Natural killer cell (primary cell): ENCODE measurements around the gene PILRB. TPM values are rescaled to one million over a fixed set of nuclear protein-coding genes. Genes with fewer than 3 reads are reported as not detected.
"Not testable (repeated sequence)": the region's sequence is repeated elsewhere in the genome, so short reads cannot be mapped to it uniquely, and the experiment has no call there.

Experiments used
- ATAC-seq, 3 donors: fragments of 150-1000 bp in 2 of 3; fragments of 200-7000 bp in 1 of 3; cut with Tn5 transposase; 1 replicate in 1 of 3; 2 replicates in 2 of 3; pipeline ENCODE4 v1.10.0; 2021; ENCODE audit warnings: mild to moderate bottlenecking in 2 of 3, moderate library complexity in 2 of 3
- DNase-seq, 2 donors: peaks; one replicate each; pipeline versions ENCODE4 v3.0.0 to v3.0.0-alpha.2; 2013 to 2021; ENCODE audit warnings: mixed read lengths in 1 of 2
- H3K27ac ChIP-seq: one replicate; pipeline ENCODE4 v1.5.1; 2013; ENCODE audit warnings: mild to moderate bottlenecking, low read length
- H3K27me3 ChIP-seq: one replicate; pipeline ENCODE4 v1.6.1; 2013; ENCODE audit warnings: low read length; ENCODE audit not compliant: control insufficient read depth, insufficient read depth
- H3K36me3 ChIP-seq: one replicate; pipeline ENCODE4 v1.6.1; 2013; ENCODE audit warnings: low read length; ENCODE audit not compliant: control insufficient read depth, insufficient read depth
- H3K4me1 ChIP-seq: one replicate; pipeline ENCODE4 v1.6.1; 2013; ENCODE audit warnings: low read length; ENCODE audit not compliant: control insufficient read depth, insufficient read depth
- H3K4me3 ChIP-seq: one replicate; pipeline ENCODE4 v1.5.1; 2013; ENCODE audit warnings: low read length
- H3K9me3 ChIP-seq: one replicate; pipeline ENCODE4 v1.6.1; 2013; ENCODE audit warnings: low read length; ENCODE audit not compliant: control insufficient read depth, insufficient read depth
- H3K27ac Mint-ChIP-seq, 2 donors: one replicate each; pipeline ENCODE4 v1.8.0; 2022; ENCODE audit warnings: mild to moderate bottlenecking in 2 of 2, mixed read lengths in 2 of 2, moderate library complexity in 1 of 2
- H3K27me3 Mint-ChIP-seq, 2 donors: one replicate each; pipeline ENCODE4 v1.8.0; 2022; ENCODE audit warnings: low read depth in 2 of 2, mixed read lengths in 2 of 2
- H3K36me3 Mint-ChIP-seq: one replicate; pipeline ENCODE4 v1.8.0; 2022; ENCODE audit warnings: mixed read lengths
- H3K4me1 Mint-ChIP-seq, 2 donors: one replicate each; pipeline ENCODE4 v1.8.0; 2022; ENCODE audit warnings: mixed read lengths in 2 of 2
- H3K4me3 Mint-ChIP-seq: one replicate; pipeline ENCODE4 v1.8.0; 2022; ENCODE audit warnings: mild to moderate bottlenecking, moderate library complexity, mixed read lengths
- H3K9me3 Mint-ChIP-seq, 2 donors: one replicate each; pipeline ENCODE4 v1.8.0; 2022; ENCODE audit warnings: mixed read lengths in 2 of 2
- CTCF ChIP-seq: fragments of 200-600 bp; IDR thresholded peaks from one replicate; pipeline ENCODE4 v1.8.0; 2022; ENCODE audit warnings: antibody characterized with exemption
- WGBS: methylation state at CpG from one replicate; pipeline ENCODE4 v1.1.7; 2013; ENCODE audit warnings: missing lambda C conversion rate; ENCODE audit not compliant: insufficient coverage; 5-methylcytosine and 5-hydroxymethylcytosine counted together
- intact Hi-C: fragments of 100-400 bp; cut with micrococcal nuclease; formaldehyde crosslinking; loops from one replicate; pipeline ENCODE4 v1.14.2; 2022
- total RNA-seq, 4 donors: library from RNA; stranded (reverse); fragments of 120-200 nt in 1 of 4; gene quantifications; one replicate each; pipeline versions ENCODE4 v1.2.3 to v1.2.4, GENCODE V29; 2013 to 2022

Gene PILRB
- total RNA-seq, 3 donors from 2014 or later (not counting 1 experiment from before 2014, with no cell fraction given) = 143 to 206 (median 157) TPM

- not testable (repeated sequence) for H3K27me3 ChIP-seq, H3K27me3 Mint-ChIP-seq, H3K9me3 Mint-ChIP-seq, H3K9me3 ChIP-seq, H3K36me3 Mint-ChIP-seq, H3K36me3 ChIP-seq, H3K4me1 ChIP-seq
- TF ChIP-seq CTCF = peak; percentile 27
- H3K4me1 Mint-ChIP-seq = peaks cover 5 to 14% of the 10 kb centered on the region in 2 donors
- intact Hi-C loops = loop anchor here (5.0 kb wide), 1 partner anchor 61 kb away; no protein-coding TSS in a partner anchor
- Histone ChIP-seq H3K4me3 (peak overlapping the region; percentile 70), H3K27ac (peak overlapping the region; percentile 85)
- peak; percentile 90 to 98 (median 92) for ATAC-seq
- peak overlapping the region; percentile 93 for H3K4me3 Mint-ChIP-seq
- WGBS = under 1% methylated on average over 80 of the region's 85 CpGs
- H3K27ac Mint-ChIP-seq = peak overlapping the region; percentile 96
- peak; percentile 83 to 88 for DNase-seq
These were observed 22.1 kb upstream of the PILRB start for GRCh38 chr7:100335566-100336466.

- WGBS = 92% methylated on average over 13 of the region's 15 CpGs
- H3K36me3 Mint-ChIP-seq, H3K4me1 ChIP-seq, H3K27me3 Mint-ChIP-seq, H3K9me3 ChIP-seq, H3K9me3 Mint-ChIP-seq, DNase-seq, H3K4me3 ChIP-seq, H3K4me3 Mint-ChIP-seq, H3K27ac ChIP-seq, H3K27me3 ChIP-seq, ATAC-seq: not testable (repeated sequence)
- H3K27ac Mint-ChIP-seq = peak overlapping the region; percentile 18 to 77
- intact Hi-C loops = loop anchor here (5.0 kb wide), 1 partner anchor 59 kb away; no protein-coding TSS in a partner anchor
- peaks cover 14% of the 10 kb centered on the region for H3K36me3 ChIP-seq
- peaks cover 21 to 22% of the 10 kb centered on the region in 2 donors for H3K4me1 Mint-ChIP-seq
These were observed 19.7 kb upstream of the PILRB start for GRCh38 chr7:100338083-100338696.

- peaks cover 18% of the 10 kb centered on the region for H3K36me3 ChIP-seq
These were observed 16.6 kb upstream of the PILRB start for GRCh38 chr7:100341286-100341685.

GRCh38 chr7:100342765-100343164 lies 15.2 kb upstream of the PILRB start:
- Mint-ChIP-seq H3K36me3 (no peaks in the 10 kb centered on the region), H3K9me3 (no peaks in the 10 kb centered on the region), H3K27ac (peak overlapping the region; percentile 86 to 89), H3K4me3 (peak overlapping the region; percentile 25), H3K27me3 (no peaks in the 10 kb centered on the region), H3K4me1 (peaks cover 25 to 34% of the 10 kb centered on the region in 2 donors)
- Histone ChIP-seq H3K9me3 (no peaks in the 10 kb centered on the region), H3K27me3 (no peaks in the 10 kb centered on the region), H3K27ac (peak overlapping the region; percentile 8), H3K36me3 (peaks cover 33% of the 10 kb centered on the region), H3K4me3 (no peak overlapping the region), H3K4me1 (peaks cover 18% of the 10 kb centered on the region)
- DNase-seq (no peak), ATAC-seq (no peak)
- 93% methylated on average over 6 of the region's 6 CpGs for WGBS
- no peak for TF ChIP-seq CTCF
- intact Hi-C loops = no loop called here

More at GRCh38 chr7:100341286-100341685, 16.6 kb upstream of the PILRB start:
- DNase-seq, H3K9me3 Mint-ChIP-seq, H3K36me3 Mint-ChIP-seq, H3K9me3 ChIP-seq, H3K27me3 Mint-ChIP-seq, H3K4me3 Mint-ChIP-seq, H3K27ac ChIP-seq, intact Hi-C loops, H3K4me3 ChIP-seq, ATAC-seq, H3K27me3 ChIP-seq: not testable (repeated sequence)
- 81% methylated on average over 6 of the region's 6 CpGs for WGBS
- Mint-ChIP-seq H3K4me1 (peaks cover 25 to 34% of the 10 kb centered on the region in 2 donors), H3K27ac (peak overlapping the region; percentile 86 to 89)
- H3K4me1 ChIP-seq = peaks cover 22% of the 10 kb centered on the region

GRCh38 chr7:100344124-100344559 lies 13.8 kb upstream of the PILRB start:
- intact Hi-C loops = loop anchor here (2.0 kb wide), 1 partner anchor 85 kb away; the partner anchor contains the start of genes MEPCE and ZCWPW1
- 75% methylated on average over 2 of the region's 4 CpGs for WGBS

More at GRCh38 chr7:100344124-100344559, 13.8 kb upstream of the PILRB start:
- not testable (repeated sequence) for ATAC-seq, H3K27me3 Mint-ChIP-seq, H3K27me3 ChIP-seq, H3K9me3 ChIP-seq, H3K9me3 Mint-ChIP-seq, H3K36me3 Mint-ChIP-seq, H3K4me3 ChIP-seq
- peak overlapping the region; percentile 99 for H3K27ac ChIP-seq
- H3K4me1 Mint-ChIP-seq = peaks cover 25 to 34% of the 10 kb centered on the region in 2 donors
- H3K36me3 ChIP-seq = peaks cover 35% of the 10 kb centered on the region
- peak overlapping the region; percentile 76 for H3K4me3 Mint-ChIP-seq
- peak in 1 of 2 donors; percentile 28 for DNase-seq
- peak overlapping the region; percentile 95 to 99 for H3K27ac Mint-ChIP-seq
- peaks cover 18% of the 10 kb centered on the region for H3K4me1 ChIP-seq
